GM12872 (cell line): ENCODE results near the gene SAT1.

Source experiments
- TF ChIP-seq, protein P1 (sequence below): IDR thresholded peaks from 3 replicates; pipeline ENCODE4 v1.5.1; 2011; ENCODE audit warnings: low read depth, mild to moderate bottlenecking, low read length, moderate library complexity; ENCODE audit not compliant: insufficient read depth

Gene SAT1

GRCh38 chrX:23783589-23784469 is 856 bp downstream of the SAT1 start:
- TF ChIP-seq, protein P1, sequence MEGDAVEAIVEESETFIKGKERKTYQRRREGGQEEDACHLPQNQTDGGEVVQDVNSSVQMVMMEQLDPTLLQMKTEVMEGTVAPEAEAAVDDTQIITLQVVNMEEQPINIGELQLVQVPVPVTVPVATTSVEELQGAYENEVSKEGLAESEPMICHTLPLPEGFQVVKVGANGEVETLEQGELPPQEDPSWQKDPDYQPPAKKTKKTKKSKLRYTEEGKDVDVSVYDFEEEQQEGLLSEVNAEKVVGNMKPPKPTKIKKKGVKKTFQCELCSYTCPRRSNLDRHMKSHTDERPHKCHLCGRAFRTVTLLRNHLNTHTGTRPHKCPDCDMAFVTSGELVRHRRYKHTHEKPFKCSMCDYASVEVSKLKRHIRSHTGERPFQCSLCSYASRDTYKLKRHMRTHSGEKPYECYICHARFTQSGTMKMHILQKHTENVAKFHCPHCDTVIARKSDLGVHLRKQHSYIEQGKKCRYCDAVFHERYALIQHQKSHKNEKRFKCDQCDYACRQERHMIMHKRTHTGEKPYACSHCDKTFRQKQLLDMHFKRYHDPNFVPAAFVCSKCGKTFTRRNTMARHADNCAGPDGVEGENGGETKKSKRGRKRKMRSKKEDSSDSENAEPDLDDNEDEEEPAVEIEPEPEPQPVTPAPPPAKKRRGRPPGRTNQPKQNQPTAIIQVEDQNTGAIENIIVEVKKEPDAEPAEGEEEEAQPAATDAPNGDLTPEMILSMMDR, result no peak

DNA sequence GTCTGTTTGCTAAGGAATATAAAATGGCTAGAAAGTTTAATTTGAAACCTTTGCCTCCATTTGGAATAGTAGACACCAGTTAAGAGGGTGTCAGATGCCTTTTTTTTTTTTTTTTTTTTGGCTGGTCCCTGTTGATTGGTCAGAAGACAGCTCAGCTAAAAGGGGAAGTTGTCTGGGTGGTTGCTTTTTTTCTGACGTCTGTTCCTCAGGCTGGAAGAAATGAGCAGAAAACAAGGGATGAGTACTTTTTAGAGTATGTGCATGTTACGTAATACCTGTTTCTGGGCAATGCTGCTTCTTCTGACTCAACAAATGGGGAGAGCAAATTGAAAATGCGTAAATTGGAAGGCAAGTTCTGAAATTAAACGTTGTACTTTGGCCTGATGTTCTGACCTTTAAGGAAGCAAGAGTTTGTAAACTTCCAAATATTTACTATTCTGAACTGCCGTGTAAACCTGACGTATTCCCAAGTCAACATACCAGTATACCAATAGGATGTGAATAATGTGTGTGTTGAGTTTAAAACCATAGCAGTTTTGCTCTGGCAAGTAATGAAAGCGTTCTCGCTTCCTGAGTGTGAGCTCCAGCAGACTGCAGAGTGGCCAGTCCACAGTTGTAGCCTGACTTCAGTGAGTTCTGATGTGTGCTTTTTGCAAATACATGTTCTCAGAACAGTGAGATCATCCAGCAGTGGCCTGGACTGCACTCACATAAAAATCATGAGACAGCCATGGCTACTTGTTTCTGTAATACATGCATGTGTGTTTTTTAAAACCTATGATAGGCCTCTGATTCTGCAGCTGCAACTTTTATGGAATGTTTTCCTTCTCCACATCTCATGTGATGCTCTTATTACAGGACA is 1.7 kb downstream of the SAT1 start:
- TF ChIP-seq, protein P1, result no peak

- TF ChIP-seq, protein P1, result no peak
Measured at GRCh38 chrX:23785580-23785979, 2.6 kb downstream of the SAT1 start.

GRCh38 chrX:23786268-23786815 is 3.4 kb downstream of the SAT1 start:
- TF ChIP-seq, protein P1, result no peak

GRCh38 chrX:23787745-23788118 is 4.8 kb downstream of the SAT1 start:
- TF ChIP-seq, protein P1, result no peak

GRCh38 chrX:23788521-23788920 is 5.5 kb downstream of the SAT1 start:
- TF ChIP-seq, protein P1, result no peak

DNA sequence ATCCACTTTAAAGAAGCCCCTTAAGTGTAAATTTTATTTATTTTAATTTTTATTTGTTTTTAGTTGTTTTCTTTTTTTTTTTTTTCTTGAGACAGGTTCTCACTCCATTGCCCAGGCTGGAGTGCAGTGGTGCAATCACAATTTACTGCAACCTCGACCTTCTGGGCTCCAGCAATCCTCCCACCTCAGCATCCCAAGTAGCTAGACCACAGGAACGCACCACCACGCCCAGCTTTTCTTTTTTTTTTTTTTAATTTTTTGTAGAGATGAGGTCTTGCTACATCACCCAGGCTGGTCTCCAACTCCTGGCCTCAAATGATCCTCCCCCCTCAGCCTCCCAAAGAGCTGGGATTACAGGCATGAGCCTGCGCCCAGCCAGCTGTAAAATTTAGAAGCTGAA is 6.0 kb downstream of the SAT1 start:
- TF ChIP-seq, protein P1, result no peak
